ENCODE results near the gene GAK. TPM values are rescaled to one million over a fixed set of nuclear protein-coding genes. Genes with fewer than 3 reads are reported as not detected.

The GAK gene
- polyA plus RNA-seq, 1 donor from 2014 or later = 58.8 TPM

GRCh38 chr4:957581-958313, 25.6 kb upstream of the GAK start:
- Histone ChIP-seq H3K27ac (ENCODE audit: low read length) (no peak overlapping the region), H3K9me2 (ENCODE audit: insufficient read depth, low read length) (no peaks in the 10 kb centered on the region), H3K36me3 (ENCODE audit: insufficient read depth, low read length) (no peaks in the 10 kb centered on the region), H3K79me2 (replicated peaks; ENCODE audit: insufficient read depth, low read length) (no peaks in the 10 kb centered on the region), H4K20me1 (ENCODE audit: insufficient read depth) (no peaks in the 10 kb centered on the region), H3F3A (ENCODE audit: insufficient read depth, low read length, poor library complexity, severe bottlenecking) (no peaks in the 10 kb centered on the region), H2AFZ (ENCODE audit: low read depth, low read length) (no peak overlapping the region), H3K4me3 (ENCODE audit: low read length) (no peak overlapping the region), H3K9me3 (ENCODE audit: low read length) (no peaks in the 10 kb centered on the region), H3K27me3 (ENCODE audit: insufficient read depth, low read depth, low read length) (no peaks in the 10 kb centered on the region), H3K4me2 (ENCODE audit: low read length) (no peak overlapping the region), H3K9ac (ENCODE audit: low read length) (no peak overlapping the region)
- TF ChIP-seq SMC3 (conservative IDR thresholded peaks at IDR 0.05; ENCODE audit: poor library complexity) = no peak
- no peak for TF ChIP-seq RAD21 (conservative IDR thresholded peaks at IDR 0.05)
- TF ChIP-seq, protein P1, sequence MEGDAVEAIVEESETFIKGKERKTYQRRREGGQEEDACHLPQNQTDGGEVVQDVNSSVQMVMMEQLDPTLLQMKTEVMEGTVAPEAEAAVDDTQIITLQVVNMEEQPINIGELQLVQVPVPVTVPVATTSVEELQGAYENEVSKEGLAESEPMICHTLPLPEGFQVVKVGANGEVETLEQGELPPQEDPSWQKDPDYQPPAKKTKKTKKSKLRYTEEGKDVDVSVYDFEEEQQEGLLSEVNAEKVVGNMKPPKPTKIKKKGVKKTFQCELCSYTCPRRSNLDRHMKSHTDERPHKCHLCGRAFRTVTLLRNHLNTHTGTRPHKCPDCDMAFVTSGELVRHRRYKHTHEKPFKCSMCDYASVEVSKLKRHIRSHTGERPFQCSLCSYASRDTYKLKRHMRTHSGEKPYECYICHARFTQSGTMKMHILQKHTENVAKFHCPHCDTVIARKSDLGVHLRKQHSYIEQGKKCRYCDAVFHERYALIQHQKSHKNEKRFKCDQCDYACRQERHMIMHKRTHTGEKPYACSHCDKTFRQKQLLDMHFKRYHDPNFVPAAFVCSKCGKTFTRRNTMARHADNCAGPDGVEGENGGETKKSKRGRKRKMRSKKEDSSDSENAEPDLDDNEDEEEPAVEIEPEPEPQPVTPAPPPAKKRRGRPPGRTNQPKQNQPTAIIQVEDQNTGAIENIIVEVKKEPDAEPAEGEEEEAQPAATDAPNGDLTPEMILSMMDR (IDR thresholded peaks at IDR 0.05; ENCODE audit: poor library complexity, severe bottlenecking) = no peak
- TF ChIP-seq TAF1 (IDR thresholded peaks at IDR 0.05; ENCODE audit: low read depth) = no peak
- no peak for TF ChIP-seq EZH2 (IDR thresholded peaks at IDR 0.05; ENCODE audit: borderline replicate concordance, insufficient read depth, low read length, poor library complexity, severe bottlenecking)
- no peak for TF ChIP-seq REST (IDR thresholded peaks at IDR 0.05; ENCODE audit: borderline replicate concordance)
- TF ChIP-seq EP300 (conservative IDR thresholded peaks at IDR 0.05; ENCODE audit: poor library complexity, severe bottlenecking) = no peak
- TF ChIP-seq MXI1 (conservative IDR thresholded peaks at IDR 0.05; ENCODE audit: poor library complexity, severe bottlenecking) = no peak
- TF ChIP-seq POLR2AphosphoS5 (IDR thresholded peaks at IDR 0.05) = no peak

DNA sequence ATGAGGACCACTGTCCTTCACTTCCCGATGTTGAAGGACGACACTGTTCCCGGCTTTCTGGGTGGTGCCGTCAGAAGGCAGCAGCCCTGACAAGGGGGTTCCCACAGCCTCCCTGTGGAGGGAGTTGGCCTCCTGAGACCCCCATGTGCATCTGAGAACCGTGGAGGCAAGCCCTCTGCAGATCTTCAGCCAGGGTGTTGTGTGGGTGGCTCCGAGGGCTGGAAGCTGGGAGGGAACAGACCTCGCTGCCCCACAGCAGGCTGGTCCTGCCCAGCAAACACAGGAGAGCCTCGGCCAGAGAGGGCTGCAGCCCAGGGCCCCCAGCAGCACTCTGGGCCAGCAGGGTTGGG, 25.1 kb upstream of the GAK start:
- no peaks in the 10 kb centered on the region for H3K36me3 ChIP-seq (ENCODE audit: insufficient read depth, low read length)
- no peak overlapping the region for H3K4me2 ChIP-seq (ENCODE audit: low read length)
- no peaks in the 10 kb centered on the region for H3K27me3 ChIP-seq (ENCODE audit: insufficient read depth, low read depth, low read length)
- no peaks in the 10 kb centered on the region for H3K9me2 ChIP-seq (ENCODE audit: insufficient read depth, low read length)
- no peaks in the 10 kb centered on the region for H3K79me2 ChIP-seq (replicated peaks; ENCODE audit: insufficient read depth, low read length)
- no peak overlapping the region for H3K4me3 ChIP-seq (ENCODE audit: low read length)
- H3F3A ChIP-seq (ENCODE audit: insufficient read depth, low read length, poor library complexity, severe bottlenecking) = no peaks in the 10 kb centered on the region
- no peak overlapping the region for H2AFZ ChIP-seq (ENCODE audit: low read depth, low read length)
- no peak overlapping the region for H3K9ac ChIP-seq (ENCODE audit: low read length)
- TF ChIP-seq MXI1 (conservative IDR thresholded peaks at IDR 0.05; ENCODE audit: poor library complexity, severe bottlenecking) = no peak
- no peak for TF ChIP-seq TAF1 (IDR thresholded peaks at IDR 0.05; ENCODE audit: low read depth)
- TF ChIP-seq, protein P1 (IDR thresholded peaks at IDR 0.05; ENCODE audit: poor library complexity, severe bottlenecking) = no peak
- no peak for TF ChIP-seq SMC3 (conservative IDR thresholded peaks at IDR 0.05; ENCODE audit: poor library complexity)
- TF ChIP-seq EP300 (conservative IDR thresholded peaks at IDR 0.05; ENCODE audit: poor library complexity, severe bottlenecking) = no peak
- no peak for TF ChIP-seq POLR2AphosphoS5 (IDR thresholded peaks at IDR 0.05)
- H4K20me1 ChIP-seq (ENCODE audit: insufficient read depth) = no peaks in the 10 kb centered on the region
- no peaks in the 10 kb centered on the region for H3K9me3 ChIP-seq (ENCODE audit: low read length)
- no peak overlapping the region for H3K27ac ChIP-seq (ENCODE audit: low read length)
